Tibial nerve (tissue), 3 donors: ENCODE results near the gene KLHL5.

ENCODE experiments used
- EP300 ChIP-seq, 2 donors: sonication (generic); formaldehyde crosslinking; IDR thresholded peaks; one replicate each; pipeline ENCODE4 v1.6.1; 2017; ENCODE audit warnings: antibody characterized with exemption in 2 of 2, mild to moderate bottlenecking in 1 of 2
- POLR2A ChIP-seq, 2 donors: fragments of 450-650 bp; IDR thresholded peaks; one replicate each; pipeline ENCODE4 v1.6.1; 2017; ENCODE audit warnings: antibody characterized with exemption in 2 of 2, mild to moderate bottlenecking in 2 of 2, moderate library complexity in 2 of 2

DNA sequence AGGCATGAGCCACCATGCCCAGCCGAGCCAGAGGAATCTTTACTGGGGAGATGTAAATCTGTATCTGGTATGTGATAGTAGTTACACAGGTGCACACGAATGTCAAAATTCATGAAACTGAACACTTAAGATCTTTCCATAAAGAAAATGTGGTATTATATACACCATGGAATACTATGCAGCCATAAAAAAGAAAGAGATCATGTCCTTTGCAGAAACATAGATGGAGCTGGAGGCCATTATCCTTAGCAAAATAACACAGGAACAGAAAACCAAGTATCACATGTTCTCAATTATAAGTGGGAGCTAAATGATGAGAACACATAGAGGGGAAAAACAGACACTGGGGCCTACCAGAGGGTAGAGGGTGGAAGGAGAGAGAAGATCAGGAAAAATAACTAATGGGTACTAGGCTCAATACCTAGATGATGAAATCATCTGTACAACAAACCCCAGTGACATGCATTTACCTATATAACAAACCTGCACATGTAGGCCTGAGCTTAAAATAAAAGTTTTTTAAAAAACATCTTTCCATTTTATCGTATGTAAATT is 37.6 kb upstream of the KLHL5 start:
- TF ChIP-seq POLR2A (IDR thresholded peaks at IDR 0.05) (no peak), EP300 (IDR thresholded peaks at IDR 0.05) (no peak)
